Pancreas (tissue), 10 donors: Measurements from ENCODE around the gene SAMSN1. TPM values are rescaled to one million over a fixed set of nuclear protein-coding genes. Genes with fewer than 3 reads are reported as not detected.

Experiments
- ATAC-seq, 4 donors: fragments of 200-7000 bp; cut with Tn5 transposase; one replicate each; pipeline versions ENCODE4 v1.8.0 to v1.9.1; 2020; ENCODE audit warnings: mild to moderate bottlenecking in 4 of 4, moderate library complexity in 4 of 4
- DNase-seq, 6 donors: peaks; one replicate each; pipeline ENCODE4 v3.0.0-alpha.2; 2020
- FAIRE-seq: peaks from 2 replicates; lab custom pipeline; 2012; peaks lifted over from hg19 to GRCh38; lab: Jason Lieb, UNC
- H3K27ac ChIP-seq, 4 donors: fragments of 200-600 bp; sonication (generic); 1 replicate in 3 of 4; 2 replicates in 1 of 4; pipeline versions ENCODE4 v1.5.0 to v1.8.0; 2020
- H3K27me3 ChIP-seq, 4 donors: fragments of 200-600 bp; one replicate each; pipeline ENCODE4 v1.8.0; 2021
- H3K36me3 ChIP-seq, 3 donors: fragments of 200-600 bp; sonication (generic) in 1 of 3; one replicate each; pipeline versions ENCODE4 v1.5.0 to v1.8.0; 2020 to 2021
- H3K4me1 ChIP-seq, 3 donors: fragments of 200-600 bp; one replicate each; pipeline ENCODE4 v1.8.0; 2021
- H3K4me3 ChIP-seq, 4 donors: fragments of 200-600 bp; sonication (generic) in 2 of 4; one replicate each; pipeline versions ENCODE4 v1.5.0 to v1.8.0; 2020 to 2021
- H3K9me3 ChIP-seq, 4 donors: fragments of 200-600 bp; one replicate each; pipeline ENCODE4 v1.8.0; 2021
- CTCF ChIP-seq, 4 donors: fragments of 200-600 bp; sonication (generic) in 3 of 4; IDR thresholded peaks; one replicate each; pipeline versions ENCODE4 v1.5.0 to v1.8.0; 2021; ENCODE audit warnings: antibody characterized with exemption in 4 of 4
- WGBS, 2 donors: extraction: QIAGEN DNeasy Blood & Tissue Kit; methylation state at CpG; one replicate each; pipeline ENCODE4 v1.1.7; 2013; 5-methylcytosine and 5-hydroxymethylcytosine counted together
- intact Hi-C, 3 donors: fragments of 100-400 bp; cut with DNase I; formaldehyde crosslinking; loops; one replicate each; pipeline versions ENCODE4 v1.11.1 to v1.14.2; 2022
- polyA plus RNA-seq, 2 donors: library from polyadenylated mRNA; stranded (reverse); fragments of 200-250 nt; gene quantifications; one replicate each; pipeline ENCODE4 v1.2.3, GENCODE V29; 2013
- total RNA-seq, 6 donors: library from RNA; stranded (reverse); fragmentation: NEBNext Ultra II Directional in 4 of 6; extraction: Animal tissue kit (Norgen Biotek cat#: 25700) in 4 of 6; gene quantifications; one replicate each; pipeline versions ENCODE4 v1.2.1 to v1.2.4, GENCODE V29; 2021 to 2023
- donor health status: healthy with polysubstance abuse.
- donor health status: DM: no; HTN: no; CAD: no; lungs with moderate emphysema.
- donor health status: DM: no; HTN: no; CAD: no.
- donor health status: control.
- donor health status: control.
- donor health status: Bipolar disorder and iron deficiency.
- donor health status: DM: yes; HTN: yes; CAD: no.
- donor health status: DM: no; HTN: no; CAD: no.
- donor health status: DM: no; HTN: no; CAD: no.
- donor health status: DM: yes; HTN: yes; CAD: no.

The SAMSN1 gene
- total and polyA plus RNA-seq, 8 donors = 0.12 to 5.0 (median 1.1) TPM

- intact Hi-C loops = no loop called here
- ATAC-seq (no peak), DNase-seq (no peak), FAIRE-seq (no peak)
- Histone ChIP-seq H3K27me3 (no peaks in the 10 kb centered on the region), H3K4me1 (no peaks in the 10 kb centered on the region), H3K4me3 (no peak overlapping the region), H3K36me3 (no peaks in the 10 kb centered on the region), H3K27ac (no peak overlapping the region), H3K9me3 (no peaks in the 10 kb centered on the region)
- WGBS, 2 donors = 71 to 78% methylated on average over 3 of the region's 3 CpGs
- TF ChIP-seq CTCF (IDR thresholded peaks at IDR 0.05) = no peak
Observed at GRCh38 chr21:14486869-14487268, 59.2 kb downstream of the SAMSN1 start.

GRCh38 chr21:14484188-14485009, 61.7 kb downstream of the SAMSN1 start:
- TF ChIP-seq CTCF (IDR thresholded peaks at IDR 0.05) = no peak
- H3K27ac ChIP-seq = no peak overlapping the region
- no peak for DNase-seq
- H3K9me3 ChIP-seq = no peaks in the 10 kb centered on the region
- no peak overlapping the region for H3K4me3 ChIP-seq
- no peak for FAIRE-seq
- no peaks in the 10 kb centered on the region for H3K36me3 ChIP-seq
- no peaks in the 10 kb centered on the region for H3K27me3 ChIP-seq
- intact Hi-C loops = no loop called here
- no peaks in the 10 kb centered on the region for H3K4me1 ChIP-seq
- WGBS, 2 donors = 67 to 75% methylated on average over 2 of the region's 2 CpGs
- ATAC-seq = no peak

GRCh38 chr21:14483296-14483695, 62.8 kb downstream of the SAMSN1 start:
- intact Hi-C loops = no loop called here
- ATAC-seq (no peak), FAIRE-seq (no peak), DNase-seq (no peak)
- no peak for TF ChIP-seq CTCF (IDR thresholded peaks at IDR 0.05)
- no peak overlapping the region for H3K4me3 ChIP-seq
- H3K27ac ChIP-seq = no peak overlapping the region
- H3K9me3 ChIP-seq = no peaks in the 10 kb centered on the region
- H3K4me1 ChIP-seq = no peaks in the 10 kb centered on the region
- WGBS, 2 donors = 86 to 93% methylated on average over 8 of the region's 8 CpGs
- no peaks in the 10 kb centered on the region for H3K36me3 ChIP-seq
- H3K27me3 ChIP-seq = no peaks in the 10 kb centered on the region

- no peaks in the 10 kb centered on the region for H3K27me3 ChIP-seq
- 59 to 75% methylated on average over 7 of the region's 7 CpGs for WGBS, 2 donors
- H3K4me1 ChIP-seq = no peaks in the 10 kb centered on the region
- no peak overlapping the region for H3K27ac ChIP-seq
- H3K9me3 ChIP-seq = no peaks in the 10 kb centered on the region
- intact Hi-C loops = no loop called here
- no peak for FAIRE-seq
- no peak overlapping the region for H3K4me3 ChIP-seq
- TF ChIP-seq CTCF (IDR thresholded peaks at IDR 0.05) = no peak
- DNase-seq = no peak
- H3K36me3 ChIP-seq = no peaks in the 10 kb centered on the region
- peak in 2 of 4 donors; percentile 63 to 66 for ATAC-seq
Observed at GRCh38 chr21:14482165-14482564, 64.0 kb downstream of the SAMSN1 start.

- Histone ChIP-seq H3K27me3 (no peaks in the 10 kb centered on the region), H3K4me3 (no peak overlapping the region), H3K36me3 (no peaks in the 10 kb centered on the region), H3K4me1 (no peaks in the 10 kb centered on the region), H3K27ac (no peak overlapping the region), H3K9me3 (no peaks in the 10 kb centered on the region)
- 45 to 52% methylated on average over 3 of the region's 3 CpGs for WGBS, 2 donors
- intact Hi-C loops = no loop called here
- ATAC-seq = peak in 2 of 4 donors; percentile 25 to 41
- no peak for DNase-seq
- FAIRE-seq = no peak
- no peak for TF ChIP-seq CTCF (IDR thresholded peaks at IDR 0.05)
Observed at GRCh38 chr21:14480411-14481031, 65.6 kb downstream of the SAMSN1 start.
